ENCODE results near the gene TUBGCP5.
"Not testable (repeated sequence)": the region's sequence is repeated elsewhere in the genome, so short reads cannot be mapped to it uniquely, and the experiment has no call there.

The TUBGCP5 gene

DNA sequence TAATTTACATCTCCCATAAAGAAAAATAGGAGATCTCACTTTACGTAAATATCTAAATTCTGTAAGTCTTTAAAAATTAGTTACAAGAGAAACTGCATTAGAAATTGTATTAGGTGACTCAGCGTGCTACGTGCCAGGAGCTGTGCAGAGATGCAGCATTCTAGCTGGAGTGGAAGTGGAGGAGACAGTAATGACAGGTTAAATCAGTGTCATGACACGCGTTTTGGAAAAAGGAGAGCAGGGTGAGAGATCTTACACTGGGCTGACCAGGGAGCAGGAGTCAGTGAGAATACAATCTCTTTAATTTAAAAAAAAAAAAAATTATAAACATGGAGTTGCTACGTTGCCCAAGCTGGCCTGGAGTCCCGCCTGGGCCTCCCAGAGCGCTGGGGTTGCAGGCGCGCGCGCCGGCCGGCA is 635 bp downstream of the TUBGCP5 start:
- TF ChIP-seq, protein P1, sequence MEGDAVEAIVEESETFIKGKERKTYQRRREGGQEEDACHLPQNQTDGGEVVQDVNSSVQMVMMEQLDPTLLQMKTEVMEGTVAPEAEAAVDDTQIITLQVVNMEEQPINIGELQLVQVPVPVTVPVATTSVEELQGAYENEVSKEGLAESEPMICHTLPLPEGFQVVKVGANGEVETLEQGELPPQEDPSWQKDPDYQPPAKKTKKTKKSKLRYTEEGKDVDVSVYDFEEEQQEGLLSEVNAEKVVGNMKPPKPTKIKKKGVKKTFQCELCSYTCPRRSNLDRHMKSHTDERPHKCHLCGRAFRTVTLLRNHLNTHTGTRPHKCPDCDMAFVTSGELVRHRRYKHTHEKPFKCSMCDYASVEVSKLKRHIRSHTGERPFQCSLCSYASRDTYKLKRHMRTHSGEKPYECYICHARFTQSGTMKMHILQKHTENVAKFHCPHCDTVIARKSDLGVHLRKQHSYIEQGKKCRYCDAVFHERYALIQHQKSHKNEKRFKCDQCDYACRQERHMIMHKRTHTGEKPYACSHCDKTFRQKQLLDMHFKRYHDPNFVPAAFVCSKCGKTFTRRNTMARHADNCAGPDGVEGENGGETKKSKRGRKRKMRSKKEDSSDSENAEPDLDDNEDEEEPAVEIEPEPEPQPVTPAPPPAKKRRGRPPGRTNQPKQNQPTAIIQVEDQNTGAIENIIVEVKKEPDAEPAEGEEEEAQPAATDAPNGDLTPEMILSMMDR (IDR thresholded peaks at IDR 0.05; ENCODE audit: low read depth, low read length), result no peak
- H3K4me3 ChIP-seq (ENCODE audit: low read depth, low read length), result peak overlapping the region; percentile 70

DNA sequence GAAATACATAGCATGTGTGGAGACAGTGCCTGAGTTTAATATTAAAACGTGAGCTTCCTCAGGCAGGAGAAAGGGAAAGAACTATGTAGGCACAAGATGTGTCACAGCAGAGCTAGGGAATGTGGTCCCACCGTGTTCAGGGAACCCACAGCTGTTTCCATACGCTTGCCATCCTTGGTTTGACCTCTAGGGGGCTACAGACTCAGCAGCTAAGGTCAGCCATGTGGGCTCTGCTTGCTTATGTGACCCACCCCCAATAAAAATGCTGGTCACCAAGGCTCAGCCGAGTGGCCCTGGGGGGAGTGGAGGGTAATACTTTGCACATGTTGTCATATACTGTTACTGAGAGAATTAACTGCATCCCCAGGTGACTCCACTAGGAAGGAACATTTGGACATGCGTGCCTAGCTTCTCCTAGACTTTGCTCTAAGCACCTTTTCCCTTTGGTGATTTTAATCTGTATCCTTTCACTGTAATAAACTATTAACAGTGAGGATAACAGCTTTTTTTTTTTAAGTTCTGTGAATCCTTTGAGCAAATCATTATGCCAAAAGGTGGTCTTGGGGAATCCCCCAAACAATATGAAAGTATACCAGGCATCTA is 3.3 kb downstream of the TUBGCP5 start:
- H3K4me3 ChIP-seq (ENCODE audit: low read depth, low read length), result no peak overlapping the region
- TF ChIP-seq, protein P1 (IDR thresholded peaks at IDR 0.05; ENCODE audit: low read depth, low read length), result peak; percentile 81

DNA sequence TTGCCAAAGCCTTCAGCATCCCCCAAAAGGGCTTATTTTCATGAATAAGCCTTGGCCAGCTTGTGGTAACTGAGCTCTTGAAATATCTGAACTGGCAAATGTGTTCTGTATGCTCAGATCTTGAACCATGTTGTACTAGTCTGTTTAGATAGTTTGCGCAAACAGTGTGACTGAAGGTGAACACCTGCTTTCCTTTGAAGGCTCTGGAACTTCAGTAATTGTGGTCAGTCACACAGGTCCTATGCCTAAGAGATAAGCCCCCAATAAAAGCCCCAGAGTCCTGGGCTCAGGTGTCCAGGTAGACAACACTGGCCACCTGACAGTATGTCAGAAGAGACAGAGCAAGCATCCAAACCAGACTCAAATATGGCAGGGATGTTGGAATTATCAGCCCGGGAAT is 5.4 kb downstream of the TUBGCP5 start:
- TF ChIP-seq, protein P1 (IDR thresholded peaks at IDR 0.05; ENCODE audit: low read depth, low read length), result no peak
- H3K4me3 ChIP-seq (ENCODE audit: low read depth, low read length), result no peak overlapping the region

DNA sequence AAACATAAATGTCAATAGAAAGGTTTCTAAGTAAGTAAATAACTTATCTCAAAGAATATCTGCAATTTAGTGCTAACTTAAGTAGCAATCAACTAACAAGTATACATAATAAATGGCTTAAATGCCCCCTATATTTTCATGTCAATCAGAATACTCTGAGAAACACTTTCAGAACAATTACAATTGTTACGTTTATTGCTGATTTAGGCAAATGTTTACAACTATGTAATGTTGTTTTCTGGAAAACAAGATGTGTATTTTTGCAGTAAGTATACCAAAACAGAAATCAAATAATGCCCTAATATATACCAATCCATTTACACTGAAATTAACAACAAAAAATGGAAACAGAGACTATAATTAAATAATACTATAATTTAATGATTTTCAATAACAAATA is 13.2 kb downstream of the TUBGCP5 start:
- TF ChIP-seq, protein P1 (IDR thresholded peaks at IDR 0.05; ENCODE audit: low read depth, low read length), result no peak
- no peak overlapping the region for H3K4me3 ChIP-seq (ENCODE audit: low read depth, low read length)

DNA sequence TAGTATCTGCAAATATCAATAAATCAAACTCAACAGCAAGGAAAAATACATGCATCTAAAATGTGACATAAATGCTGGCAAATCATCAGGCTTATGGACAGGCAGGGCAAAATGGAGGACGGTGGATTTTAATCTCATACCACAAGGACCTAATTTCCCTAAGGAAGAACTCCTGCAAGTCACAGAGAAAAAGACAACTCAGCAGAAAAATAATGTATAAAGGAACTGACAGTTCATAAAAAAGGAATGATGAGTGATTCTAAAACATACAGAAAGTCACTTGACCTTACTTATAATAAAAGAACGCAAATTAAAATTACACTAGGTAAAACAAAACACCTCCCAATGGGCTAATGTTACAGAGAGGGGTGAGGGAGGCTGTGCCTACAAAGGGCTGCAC is 17.2 kb downstream of the TUBGCP5 start:
- TF ChIP-seq, protein P1 (IDR thresholded peaks at IDR 0.05; ENCODE audit: low read depth, low read length), result no peak
- H3K4me3 ChIP-seq (ENCODE audit: low read depth, low read length), result no peak overlapping the region

DNA sequence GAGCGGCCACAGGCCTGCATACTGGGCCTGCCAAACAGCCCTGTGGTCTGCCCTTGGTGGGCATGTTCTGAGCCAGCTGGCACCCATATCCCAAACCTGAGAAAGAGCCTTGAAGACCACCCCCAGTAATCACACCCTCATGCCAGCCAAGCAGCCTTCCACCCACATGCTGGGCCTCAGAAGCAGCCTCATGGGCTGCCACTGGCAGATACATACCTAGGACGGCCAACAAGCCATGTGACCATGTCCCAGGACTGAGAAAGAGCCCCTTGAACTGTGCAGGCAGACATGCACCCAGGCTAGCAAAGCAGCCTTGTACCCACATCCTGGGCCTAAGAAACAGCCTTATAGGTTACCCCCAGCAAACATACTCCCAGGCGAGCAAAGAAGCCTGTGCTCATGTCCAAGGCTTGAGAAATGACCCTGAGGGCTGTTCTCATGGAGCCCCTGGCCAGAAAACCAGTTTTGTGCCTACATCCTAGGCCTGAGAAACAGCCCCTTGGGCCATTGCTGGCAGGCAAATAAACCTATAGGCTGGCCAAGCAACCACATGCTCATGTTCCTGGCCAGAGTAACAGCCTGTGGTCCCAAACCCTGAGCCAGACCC is 24.9 kb downstream of the TUBGCP5 start:
- H3K4me3 ChIP-seq (ENCODE audit: low read depth, low read length), result no peak overlapping the region
- TF ChIP-seq, protein P1 (IDR thresholded peaks at IDR 0.05; ENCODE audit: low read depth, low read length), result no peak

DNA sequence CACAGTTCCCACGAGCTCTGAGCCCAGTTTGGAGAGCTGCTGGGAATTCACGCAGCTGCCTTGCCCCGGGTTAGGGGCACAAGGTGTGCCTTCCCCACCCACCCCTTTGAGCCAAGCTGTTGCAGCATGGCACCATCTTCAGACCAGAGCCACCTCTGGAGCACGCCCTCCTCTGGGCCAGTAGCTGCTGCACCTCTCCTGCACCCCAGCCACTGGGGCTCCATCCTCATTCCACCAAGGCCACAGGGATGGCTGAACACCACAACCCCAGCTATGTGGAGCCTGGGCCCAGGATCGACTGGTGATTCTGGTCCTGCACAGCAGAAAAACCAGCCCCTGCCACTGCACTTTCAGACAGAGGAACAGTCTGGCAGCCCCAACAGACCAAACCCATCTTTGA is 25.7 kb downstream of the TUBGCP5 start:
- TF ChIP-seq, protein P1 (IDR thresholded peaks at IDR 0.05; ENCODE audit: low read depth, low read length), result no peak

DNA sequence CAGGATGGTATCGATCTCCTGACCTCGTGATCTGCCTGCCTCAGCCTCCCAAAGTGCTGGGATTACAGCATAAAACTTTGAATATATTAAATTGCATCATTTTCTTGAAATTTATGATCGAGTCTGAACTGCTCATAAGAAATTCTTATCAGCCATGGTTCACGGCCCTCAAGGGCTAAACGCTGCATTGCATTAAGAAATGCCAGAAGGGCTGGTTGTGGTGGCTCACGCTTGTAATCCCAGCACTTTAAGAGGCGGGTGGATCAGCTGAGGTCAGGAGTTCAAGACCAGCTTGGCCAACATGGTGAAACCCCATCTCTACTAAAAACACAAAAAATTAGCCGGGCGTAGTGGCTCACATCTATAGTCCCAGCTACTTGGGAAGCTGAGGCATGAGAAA is 26.8 kb downstream of the TUBGCP5 start:
- H3K4me3 ChIP-seq (ENCODE audit: low read depth, low read length), result not testable (repeated sequence)

More for the DNA sequence above, 25.7 kb downstream of the TUBGCP5 start:
- H3K4me3 ChIP-seq (ENCODE audit: low read depth, low read length), result no peak overlapping the region
